GM12892 (cell line): ENCODE data around the gene WFS1.

ENCODE experiments used
- POLR2A ChIP-seq: IDR thresholded peaks from 2 replicates; pipeline ENCODE4 v1.6.1; 2011; ENCODE audit warnings: low read depth, low read length, control low read depth
- POLR2AphosphoS5 ChIP-seq: IDR thresholded peaks from 2 replicates; pipeline ENCODE4 v1.6.1; 2011; ENCODE audit warnings: low read depth, low read length, control low read depth
- TAF1 ChIP-seq: IDR thresholded peaks from 2 replicates; pipeline ENCODE4 v1.6.1; 2011; ENCODE audit warnings: low read depth, mild to moderate bottlenecking, control low read depth, low read length, borderline replicate concordance

GRCh38 chr4:6333301-6334202 lies 63.9 kb downstream of the WFS1 start:
- TF ChIP-seq POLR2A, result no peak
- no peak for TF ChIP-seq POLR2AphosphoS5
- no peak for TF ChIP-seq TAF1
